Tibial nerve (tissue), 4 donors: Measurements from ENCODE around the gene LSM14B. TPM values are rescaled to one million over a fixed set of nuclear protein-coding genes. Genes with fewer than 3 reads are reported as not detected.

Experiments
- DNase-seq, 2 donors: peaks; one replicate each; pipeline ENCODE4 v3.0.0-alpha.2; 2019; ENCODE audit warnings: low spot score in 2 of 2
- H3K27ac ChIP-seq, 4 donors: fragments of 200-600 bp; sonication (generic) in 3 of 4; one replicate each; pipeline ENCODE4 v1.5.1; 2017 to 2019; ENCODE audit warnings: mild to moderate bottlenecking in 1 of 4
- H3K27me3 ChIP-seq, 2 donors: fragments of 200-600 bp; sonication (generic) in 1 of 2; one replicate each; pipeline versions ENCODE4 v1.5.1 to v1.6.0; 2017 to 2019
- H3K36me3 ChIP-seq, 3 donors: fragments of 200-600 bp; sonication (generic); one replicate each; pipeline ENCODE4 v1.5.1; 2018 to 2019
- H3K4me1 ChIP-seq, 4 donors: fragments of 200-600 bp; sonication (generic) in 3 of 4; one replicate each; pipeline ENCODE4 v1.5.1; 2017 to 2019
- H3K4me3 ChIP-seq, 4 donors: fragments of 200-600 bp; sonication (generic) in 3 of 4; one replicate each; pipeline ENCODE4 v1.5.1; 2017 to 2019; ENCODE audit warnings: mild to moderate bottlenecking in 1 of 4, moderate library complexity in 1 of 4
- H3K9me3 ChIP-seq, 4 donors: fragments of 200-600 bp; sonication (generic) in 3 of 4; one replicate each; pipeline ENCODE4 v1.5.1; 2017 to 2019
- CTCF ChIP-seq, 5 experiments: fragments of 200-600 bp in 3 of 5; fragments of 450-650 bp in 2 of 5; sonication (generic) in 3 of 5; IDR thresholded peaks; one replicate each; pipeline ENCODE4 v1.5.1; 2016 to 2019; ENCODE audit warnings: antibody characterized with exemption in 5 of 5, mild to moderate bottlenecking in 3 of 5, moderate library complexity in 2 of 5
- EP300 ChIP-seq, 2 donors: sonication (generic); formaldehyde crosslinking; IDR thresholded peaks; one replicate each; pipeline ENCODE4 v1.6.1; 2017; ENCODE audit warnings: antibody characterized with exemption in 2 of 2, mild to moderate bottlenecking in 1 of 2
- POLR2A ChIP-seq, 2 donors: fragments of 450-650 bp; IDR thresholded peaks; one replicate each; pipeline ENCODE4 v1.6.1; 2017; ENCODE audit warnings: antibody characterized with exemption in 2 of 2, mild to moderate bottlenecking in 2 of 2, moderate library complexity in 2 of 2
- WGBS, 2 donors: methylation state at CpG; one replicate each; pipeline ENCODE4 v1.1.5; 2018; 5-methylcytosine and 5-hydroxymethylcytosine counted together
- total RNA-seq, 4 donors: library from RNA; depleted of rRNA; stranded (reverse); fragments of >200 nt; gene quantifications; one replicate each; pipeline ENCODE4 v1.1.0, GENCODE V29; 2016

The LSM14B gene
- total RNA-seq, 4 donors from 2014 or later: 23.8 to 32.6 (median 28.5) TPM

DNA sequence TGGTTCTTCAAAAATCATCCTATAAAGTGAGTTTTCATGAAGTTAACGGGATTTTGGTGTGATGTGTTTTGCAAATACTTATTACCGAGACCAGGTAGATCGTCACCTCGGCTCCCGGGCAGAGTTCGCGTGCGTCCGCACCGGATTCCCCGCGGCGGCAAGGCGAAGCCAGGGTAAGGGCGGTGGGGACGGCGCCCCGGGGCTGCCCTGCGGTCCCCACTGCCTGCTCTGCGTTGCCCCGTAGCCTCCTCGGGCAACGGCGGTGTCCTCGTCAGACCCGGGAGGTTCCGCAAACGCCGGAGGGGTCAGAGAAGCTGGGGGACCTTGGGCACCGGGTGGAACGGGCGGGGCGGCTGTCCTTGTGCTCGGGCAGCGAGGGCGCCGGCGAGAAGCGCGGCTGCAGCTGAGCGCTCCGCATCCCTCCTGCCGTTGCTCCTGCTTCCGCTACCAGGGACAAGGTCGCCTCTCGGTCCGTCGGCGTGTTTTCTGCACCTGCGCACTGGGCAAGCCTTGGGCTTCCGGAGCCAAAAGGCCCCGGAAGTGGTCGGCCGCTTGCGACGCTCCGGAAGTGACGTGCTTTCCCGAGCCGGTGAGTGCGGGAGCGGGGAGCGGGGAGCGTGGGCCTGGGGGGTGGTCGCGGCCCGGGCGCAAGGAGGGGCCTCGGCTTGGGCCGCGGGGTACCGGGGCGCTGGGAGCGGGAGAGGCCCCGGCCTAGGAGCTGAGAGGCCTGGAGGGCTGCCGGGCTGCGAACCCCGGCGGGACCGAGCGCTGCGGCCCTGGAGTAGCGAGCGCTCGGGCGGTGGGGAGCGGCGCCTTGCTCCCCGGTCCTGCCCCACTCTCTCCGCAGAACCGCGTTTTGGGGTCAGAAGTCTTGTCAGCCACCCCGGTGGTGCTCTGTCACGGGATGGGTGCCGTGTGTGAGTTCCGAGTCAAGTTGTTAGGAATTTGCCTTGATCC, 60.5 kb downstream of the LSM14B start, which contains the start of gene MTG2:
Gene MTG2 (plus strand): TSS at position 560 of the 957 bp plus-strand sequence. CDS start 10,393 bp downstream, outside the sequence.
- Histone ChIP-seq H3K9me3 (no peaks in the 10 kb centered on the region), H3K36me3 (peaks cover 0 to 17% (median 0%) of the 10 kb centered on the region in 3 donors), H3K4me1 (peaks cover 0 to 44% (median 14%) of the 10 kb centered on the region in 4 donors), H3K27me3 (no peaks in the 10 kb centered on the region), H3K27ac (peak within 1 kb of the TSS; percentile 87 to 94 (median 90)), H3K4me3 (peak within 1 kb of the TSS; percentile 76 to 98 (median 89))
- TF ChIP-seq EP300 (IDR thresholded peaks at IDR 0.05) (peak; percentile 96), POLR2A (IDR thresholded peaks at IDR 0.05) (peak; percentile 46 to 79), CTCF (IDR thresholded peaks at IDR 0.05) (peak in 1 of 5 experiments; percentile 38)
- WGBS, 2 donors: 1% methylated on average over 39 to 41 of the region's 96 CpGs
- peak; percentile 81 to 85 for DNase-seq

DNA sequence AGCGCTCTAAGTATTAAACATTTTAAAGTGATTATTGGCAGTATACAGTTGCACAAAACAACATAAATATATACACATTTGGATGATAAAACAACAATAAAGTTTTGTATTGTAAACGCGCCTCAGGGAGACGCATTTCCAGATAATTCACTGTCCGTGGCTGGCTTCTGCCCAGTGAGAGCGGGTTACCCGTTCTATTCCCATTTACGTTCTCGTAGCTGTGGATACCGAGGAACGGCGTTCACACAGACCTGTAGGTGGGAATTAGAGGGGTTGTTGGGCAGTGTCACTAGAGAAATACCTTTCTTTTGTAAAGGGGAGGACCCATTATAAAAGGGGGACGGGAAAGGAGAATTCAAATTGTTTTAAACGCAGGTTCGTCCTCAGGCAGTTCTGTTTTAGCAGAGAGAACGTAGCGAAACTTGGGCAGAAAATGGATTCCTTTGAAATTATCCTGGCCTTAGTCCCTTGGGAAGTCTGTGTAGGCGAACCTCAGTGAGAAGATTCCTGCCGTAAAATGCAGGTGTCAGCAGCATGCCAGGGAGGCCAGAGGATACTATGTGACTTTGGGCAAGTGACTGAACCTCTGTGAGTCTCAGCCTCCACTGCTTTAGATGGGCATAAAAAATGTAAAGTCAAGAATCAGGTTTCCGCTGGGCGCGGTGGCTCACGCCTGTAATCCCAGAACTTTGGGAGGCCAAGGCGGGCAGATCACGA, 61.3 kb downstream of the LSM14B start:
- H3K27me3 ChIP-seq: no peaks in the 10 kb centered on the region
- peak overlapping the region; percentile 76 to 98 (median 89) for H3K4me3 ChIP-seq
- peak overlapping the region; percentile 87 to 94 (median 90) for H3K27ac ChIP-seq
- 24 to 28% methylated on average over 25 of the region's 25 CpGs for WGBS, 2 donors
- no peaks in the 10 kb centered on the region for H3K9me3 ChIP-seq
- peaks cover 0 to 48% (median 14%) of the 10 kb centered on the region in 4 donors for H3K4me1 ChIP-seq
- H3K36me3 ChIP-seq: peaks cover 0 to 14% (median 0%) of the 10 kb centered on the region in 3 donors
- DNase-seq: no peak
- TF ChIP-seq POLR2A (IDR thresholded peaks at IDR 0.05) (no peak), EP300 (IDR thresholded peaks at IDR 0.05) (no peak), CTCF (IDR thresholded peaks at IDR 0.05) (no peak)

Other genes starting within 250 kb of the LSM14B start
- 10 to 100 TPM; 11.2 to 50.4 (median 14.8) TPM for gene TAF4, start 56.6 kb upstream of the LSM14B start, total RNA-seq
- gene PSMA7, start 20.9 kb downstream of the LSM14B start, total RNA-seq: 100 to 1,000 TPM; 213 to 377 (median 341) TPM
- gene SS18L1, start 21.3 kb downstream of the LSM14B start, total RNA-seq: 10 to 100 TPM; 12.4 to 23.1 (median 13.7) TPM
- gene MTG2, start 60.6 kb downstream of the LSM14B start, total RNA-seq: 10 to 100 TPM; 24.7 to 46.9 (median 41.6) TPM
- not detected for gene HRH3, start 97.8 kb downstream of the LSM14B start, total RNA-seq
- gene OSBPL2, start 116.0 kb downstream of the LSM14B start, total RNA-seq: 10 to 100 TPM; 23.1 to 31.6 (median 27.1) TPM
- gene ADRM1, start 180.5 kb downstream of the LSM14B start, total RNA-seq: 100 to 1,000 TPM; 111 to 132 (median 129) TPM
- 100 to 1,000 TPM in 3 of 4 donors, 10 to 100 TPM in 1; 95.2 to 230 (median 139) TPM for gene LAMA5, start 244.8 kb downstream of the LSM14B start, total RNA-seq